SJSA1 (cell line): ENCODE results near the gene PDGFB. TPM values are rescaled to one million over a fixed set of nuclear protein-coding genes. Genes with fewer than 3 reads are reported as not detected.

Experiments used
- DNase-seq, 2 experiments: peaks; one replicate each; pipeline ENCODE4 v3.0.0-alpha.2; 2015 to 2020; ENCODE audit warnings: low spot score in 2 of 2, low read depth in 1 of 2
- H3K27ac ChIP-seq: fragments of 250-450 bp; sonication (Bioruptor Pico); 2 replicates; pipeline ENCODE4 v1.5.1; 2020; ENCODE audit warnings: mild to moderate bottlenecking, moderate library complexity
- H3K27me3 ChIP-seq: fragments of 250-450 bp; sonication (Bioruptor Pico); replicated peaks from 2 replicates; pipeline ENCODE4 v1.5.1; 2020; ENCODE audit warnings: mild to moderate bottlenecking, moderate library complexity
- H3K36me3 ChIP-seq: fragments of 250-450 bp; sonication (Bioruptor Pico); 2 replicates; pipeline ENCODE4 v1.5.1; 2020; ENCODE audit warnings: mild to moderate bottlenecking
- H3K4me1 ChIP-seq: fragments of 250-450 bp; sonication (Bioruptor Pico); replicated peaks from 2 replicates; pipeline ENCODE4 v1.6.1; 2021; ENCODE audit warnings: mild to moderate bottlenecking
- H3K4me3 ChIP-seq: fragments of 250-450 bp; sonication (Bioruptor Pico); 2 replicates; pipeline ENCODE4 v1.5.1; 2020; ENCODE audit warnings: mild to moderate bottlenecking
- H3K9me3 ChIP-seq: fragments of 250-450 bp; sonication (Bioruptor Pico); replicated peaks from 2 replicates; pipeline ENCODE4 v1.5.1; 2020; ENCODE audit warnings: mild to moderate bottlenecking
- total RNA-seq: library from RNA; depleted of rRNA; stranded (reverse); fragments of >200 nt; shearing (Covaris generic); gene quantifications from 2 replicates; pipeline ENCODE4 v1.2.3, GENCODE V29; 2014

Gene PDGFB
- total RNA-seq, 1 experiment from 2014 or later: 0.13 TPM

- DNase-seq: peak; percentile 88 to 95
- Histone ChIP-seq H3K27me3 (no peaks in the 10 kb centered on the region), H3K4me1 (peaks cover 52% of the 10 kb centered on the region), H3K9me3 (no peaks in the 10 kb centered on the region), H3K27ac (peak overlapping the region; percentile 98), H3K4me3 (no peak overlapping the region), H3K36me3 (no peaks in the 10 kb centered on the region)
These were observed 10.1 kb upstream of the PDGFB start for GRCh38 chr22:39254789-39255298.

DNA sequence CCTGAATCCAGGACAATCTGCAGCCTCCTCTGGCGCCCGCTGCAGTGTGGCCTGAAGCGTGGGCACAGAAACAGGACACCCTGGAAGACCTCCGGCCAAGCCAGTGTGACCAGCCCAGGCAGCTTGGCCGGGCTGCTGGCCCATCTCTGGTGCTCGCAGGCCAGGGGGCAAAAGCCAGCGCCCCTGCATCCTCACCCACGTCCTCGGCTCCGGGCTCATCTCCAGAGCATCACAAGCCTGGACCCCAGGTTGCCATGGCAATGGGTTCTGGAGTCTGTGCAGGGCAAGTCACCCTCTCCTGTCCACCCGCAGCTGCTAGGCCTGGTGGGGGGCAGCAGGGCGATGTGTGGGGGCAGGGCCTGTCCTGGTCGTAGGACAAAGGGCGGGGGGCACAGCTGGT is 9.3 kb upstream of the PDGFB start:
- no peak overlapping the region for H3K4me3 ChIP-seq
- H3K9me3 ChIP-seq: no peaks in the 10 kb centered on the region
- peaks cover 52% of the 10 kb centered on the region for H3K4me1 ChIP-seq
- no peaks in the 10 kb centered on the region for H3K27me3 ChIP-seq
- H3K27ac ChIP-seq: peak overlapping the region; percentile 98
- H3K36me3 ChIP-seq: no peaks in the 10 kb centered on the region
- DNase-seq: no peak

DNA sequence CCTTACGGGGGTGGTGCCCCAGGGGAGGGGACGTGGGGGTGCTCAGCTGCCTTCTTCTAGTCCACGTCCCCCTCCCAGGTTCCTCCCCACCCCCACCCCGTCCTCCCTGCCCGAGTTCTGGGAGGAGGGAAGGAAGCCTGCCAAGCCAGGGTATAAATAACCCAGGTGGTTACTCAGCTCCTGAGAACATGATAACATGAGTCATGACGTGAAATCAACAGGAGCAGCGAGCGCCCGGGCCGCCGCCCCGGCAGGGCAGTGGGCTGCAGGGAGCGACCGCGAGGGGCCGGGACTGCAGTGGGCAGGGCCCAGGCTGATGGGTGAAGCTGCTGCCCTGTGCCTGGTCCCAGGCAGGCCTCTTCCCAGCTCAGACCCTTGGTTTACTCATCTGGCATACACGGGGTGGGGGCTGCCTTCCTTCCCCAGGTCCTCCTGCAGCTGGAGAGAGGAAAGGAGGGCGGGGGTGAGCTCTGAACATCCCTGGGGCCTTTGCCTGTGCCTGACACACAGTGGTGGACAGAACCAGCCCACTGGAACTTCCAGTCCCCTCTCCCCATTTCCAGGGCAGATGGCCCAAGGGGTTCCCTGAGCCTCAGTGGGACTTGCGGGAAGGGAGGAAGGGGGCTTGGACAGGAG is 8.8 kb upstream of the PDGFB start:
- Histone ChIP-seq H3K27ac (peak overlapping the region; percentile 98), H3K36me3 (no peaks in the 10 kb centered on the region), H3K9me3 (no peaks in the 10 kb centered on the region), H3K4me1 (peaks cover 52% of the 10 kb centered on the region), H3K27me3 (no peaks in the 10 kb centered on the region), H3K4me3 (no peak overlapping the region)
- DNase-seq: peak; percentile 83 to 88

DNA sequence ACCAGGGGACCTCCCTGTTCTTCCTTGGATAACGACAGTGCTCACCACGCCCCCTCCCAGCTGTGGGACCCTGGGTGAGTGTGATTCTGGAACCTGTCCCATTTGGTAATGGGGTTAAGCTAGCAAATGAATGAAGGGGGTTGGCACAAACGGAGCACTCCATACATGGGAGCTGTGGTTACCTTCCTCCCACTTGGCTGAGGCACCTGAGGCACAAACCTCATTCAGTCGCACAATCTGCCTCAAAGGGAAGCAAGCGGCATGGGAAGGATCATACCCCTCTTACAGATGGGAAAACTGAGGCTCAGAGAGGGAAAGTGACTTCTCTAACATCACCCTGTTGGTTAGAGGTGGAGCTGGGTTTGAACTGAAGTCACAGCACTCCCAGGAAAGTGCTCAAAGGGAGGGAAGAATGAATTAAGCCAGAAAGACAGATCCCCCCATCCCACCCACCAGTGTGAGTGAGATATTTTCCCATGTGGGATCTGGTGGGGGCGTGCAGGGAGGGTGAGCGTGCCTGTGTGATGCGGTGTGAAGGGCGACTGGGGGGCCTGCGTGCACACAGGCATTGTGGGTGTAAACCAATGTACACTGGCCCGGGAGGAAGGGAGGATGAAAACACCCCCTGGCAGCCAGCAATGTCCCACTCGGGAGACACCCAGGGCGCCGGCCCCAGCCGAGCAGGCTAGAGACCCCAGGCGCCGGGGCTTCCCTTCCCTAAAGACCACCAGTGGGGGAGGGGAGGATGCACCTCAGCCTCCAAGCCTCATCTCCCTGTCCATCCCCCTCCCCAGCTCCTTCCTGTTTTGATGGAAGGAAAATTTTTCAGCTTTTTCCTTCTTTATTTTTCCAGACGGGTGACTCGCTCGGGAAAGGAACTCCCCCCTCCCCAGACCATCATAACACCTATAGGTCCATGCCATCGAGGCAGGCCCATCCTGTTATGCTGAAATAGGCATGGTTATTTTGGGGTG is 8.0 kb upstream of the PDGFB start:
- Histone ChIP-seq H3K36me3 (no peaks in the 10 kb centered on the region), H3K4me3 (no peak overlapping the region), H3K27me3 (no peaks in the 10 kb centered on the region), H3K9me3 (no peaks in the 10 kb centered on the region), H3K27ac (peak overlapping the region; percentile 98), H3K4me1 (peaks cover 52% of the 10 kb centered on the region)
- DNase-seq: peak; percentile 59 to 63

DNA sequence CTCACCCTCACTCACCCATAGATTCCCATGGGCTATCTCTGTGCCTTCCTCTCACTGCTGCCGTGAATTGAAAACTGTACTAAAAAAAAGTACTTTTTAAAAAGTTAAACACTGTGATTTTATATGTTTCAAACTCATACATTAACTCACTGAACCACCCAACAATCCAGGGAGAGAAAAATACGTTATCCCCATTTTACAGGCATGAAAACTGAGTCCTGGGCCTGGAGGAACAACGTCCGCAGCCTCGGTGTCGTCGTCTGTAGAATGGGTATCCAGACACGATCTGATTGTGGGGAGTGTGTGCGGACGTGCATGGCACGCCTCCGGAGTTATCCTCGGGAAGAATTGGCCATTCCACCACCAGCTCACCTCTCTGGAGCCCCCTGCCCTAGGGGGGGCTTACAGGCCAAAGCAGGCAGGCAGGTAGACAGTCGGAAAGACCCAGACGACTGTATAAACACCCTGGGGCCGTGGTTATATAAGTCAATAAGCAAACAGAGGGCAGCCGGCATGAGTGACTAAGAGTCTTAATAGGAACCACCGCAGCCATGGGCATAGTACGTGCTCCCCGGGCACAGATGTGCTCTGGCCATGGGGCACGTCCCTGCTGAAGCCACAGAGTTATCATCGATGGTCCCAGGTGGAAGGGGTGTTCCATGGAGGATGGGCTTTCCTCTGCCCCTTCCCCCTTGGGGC is 7.1 kb upstream of the PDGFB start:
- Histone ChIP-seq H3K27ac (no peak overlapping the region), H3K27me3 (no peaks in the 10 kb centered on the region), H3K4me3 (no peak overlapping the region), H3K4me1 (peaks cover 52% of the 10 kb centered on the region), H3K9me3 (no peaks in the 10 kb centered on the region), H3K36me3 (no peaks in the 10 kb centered on the region)
- DNase-seq: peak; percentile 54 to 77

GRCh38 chr22:39250838-39251237 is 6.1 kb upstream of the PDGFB start:
- peaks cover 50% of the 10 kb centered on the region for H3K4me1 ChIP-seq
- no peaks in the 10 kb centered on the region for H3K36me3 ChIP-seq
- peaks cover 4% of the 10 kb centered on the region for H3K27me3 ChIP-seq
- no peak for DNase-seq
- H3K4me3 ChIP-seq: no peak overlapping the region
- H3K9me3 ChIP-seq: no peaks in the 10 kb centered on the region
- no peak overlapping the region for H3K27ac ChIP-seq

DNA sequence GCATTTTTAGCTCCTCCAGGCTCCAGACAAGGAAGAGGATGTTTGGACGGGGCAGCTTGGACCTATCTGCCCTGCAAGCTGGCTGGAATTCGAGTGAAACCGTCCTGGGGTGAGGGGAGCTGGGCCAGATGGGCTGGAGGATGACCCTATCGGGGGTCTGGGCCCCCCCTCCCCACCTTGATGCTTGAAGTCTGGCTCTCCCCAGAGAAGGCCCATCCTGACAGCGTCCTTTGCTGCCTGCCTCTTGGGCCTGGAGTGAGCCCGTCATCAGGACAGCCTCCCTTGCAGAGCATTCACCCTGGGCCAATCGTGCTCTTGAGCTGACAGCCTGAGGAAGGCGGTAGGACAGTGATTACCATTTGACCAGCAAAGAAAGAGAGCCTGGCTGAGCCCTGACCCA is 5.3 kb upstream of the PDGFB start:
- peaks cover 43% of the 10 kb centered on the region for H3K4me1 ChIP-seq
- H3K9me3 ChIP-seq: no peaks in the 10 kb centered on the region
- peaks cover 11% of the 10 kb centered on the region for H3K27me3 ChIP-seq
- no peak overlapping the region for H3K4me3 ChIP-seq
- no peak overlapping the region for H3K27ac ChIP-seq
- no peaks in the 10 kb centered on the region for H3K36me3 ChIP-seq
- DNase-seq: no peak

GRCh38 chr22:39249086-39249704 is 4.4 kb upstream of the PDGFB start:
- Histone ChIP-seq H3K27me3 (peaks cover 17% of the 10 kb centered on the region), H3K4me1 (peaks cover 38% of the 10 kb centered on the region), H3K36me3 (no peaks in the 10 kb centered on the region), H3K9me3 (no peaks in the 10 kb centered on the region; the same call in 1 of the 2 replicates), H3K27ac (no peak overlapping the region), H3K4me3 (no peak overlapping the region)
- no peak for DNase-seq

GRCh38 chr22:39248254-39248653 is 3.5 kb upstream of the PDGFB start:
- no peak overlapping the region for H3K4me3 ChIP-seq
- H3K36me3 ChIP-seq: no peaks in the 10 kb centered on the region
- no peak overlapping the region for H3K27ac ChIP-seq
- H3K9me3 ChIP-seq: peaks cover 2% of the 10 kb centered on the region; the same call in 1 of the 2 replicates
- H3K27me3 ChIP-seq: peaks cover 26% of the 10 kb centered on the region
- peaks cover 37% of the 10 kb centered on the region for H3K4me1 ChIP-seq
- no peak for DNase-seq

- Histone ChIP-seq H3K36me3 (no peaks in the 10 kb centered on the region), H3K27me3 (peaks cover 35% of the 10 kb centered on the region), H3K4me1 (peaks cover 37% of the 10 kb centered on the region), H3K9me3 (peaks cover 2% of the 10 kb centered on the region; the same call in 1 of the 2 replicates), H3K4me3 (no peak overlapping the region), H3K27ac (no peak overlapping the region)
- DNase-seq: no peak
These were observed 2.6 kb upstream of the PDGFB start for GRCh38 chr22:39247361-39247760.

DNA sequence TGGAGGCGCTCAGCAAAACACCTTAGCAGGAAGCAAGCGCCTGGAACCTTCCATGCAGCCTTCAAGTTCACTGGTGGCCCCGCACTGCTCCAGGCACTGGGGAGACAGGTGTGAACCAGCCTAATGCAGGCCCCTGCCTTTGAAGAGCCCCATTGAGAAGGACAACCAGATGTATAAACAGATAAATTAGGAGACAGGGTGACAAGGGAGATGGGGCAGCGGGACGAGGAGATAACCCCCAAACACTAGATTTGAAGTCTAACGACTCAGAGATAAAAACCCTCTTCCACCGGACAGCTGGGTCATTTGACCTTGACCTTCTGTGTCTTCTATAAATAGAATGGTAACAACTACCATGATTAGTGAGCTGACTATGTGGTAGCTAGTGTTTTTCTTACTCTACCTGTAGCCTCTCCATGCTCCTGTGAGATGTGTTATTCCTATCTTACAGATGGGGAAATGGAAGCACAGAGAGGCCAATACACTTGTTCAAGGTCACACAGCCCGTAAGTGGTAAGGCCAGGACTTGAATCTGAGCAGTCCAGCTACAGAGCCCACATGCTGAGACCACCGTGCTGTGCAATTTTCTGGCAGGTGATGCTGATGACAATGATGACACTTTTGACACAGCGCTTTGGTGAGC is 2.0 kb upstream of the PDGFB start:
- H3K27me3 ChIP-seq: peaks cover 35% of the 10 kb centered on the region
- peaks cover 2% of the 10 kb centered on the region; the same call in 1 of the 2 replicates for H3K9me3 ChIP-seq
- no peak for DNase-seq
- no peak overlapping the region for H3K27ac ChIP-seq
- H3K4me3 ChIP-seq: no peak overlapping the region
- no peaks in the 10 kb centered on the region for H3K36me3 ChIP-seq
- peaks cover 32% of the 10 kb centered on the region for H3K4me1 ChIP-seq

DNA sequence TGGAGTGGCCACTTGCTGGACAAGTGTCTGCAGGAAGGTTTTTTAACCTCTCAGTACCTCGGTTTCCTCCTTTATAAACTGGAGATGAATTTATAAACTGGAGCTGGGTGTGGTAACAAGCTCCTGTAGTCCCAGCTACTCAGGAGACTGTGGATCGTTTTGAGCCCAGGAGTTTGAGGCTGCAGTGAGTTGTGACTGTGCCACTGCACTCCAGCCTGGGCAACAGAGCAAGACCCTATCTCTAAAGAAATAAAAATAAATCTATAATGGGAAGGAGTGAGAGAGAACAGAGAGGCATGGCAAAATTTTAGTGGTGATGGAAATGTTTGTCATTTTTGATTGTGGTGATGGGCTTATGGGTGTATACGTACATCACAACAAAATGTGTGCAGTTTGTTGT is 1.4 kb upstream of the PDGFB start:
- H3K4me3 ChIP-seq: no peak overlapping the region
- peaks cover 35% of the 10 kb centered on the region for H3K27me3 ChIP-seq
- H3K4me1 ChIP-seq: peaks cover 31% of the 10 kb centered on the region
- DNase-seq: no peak
- H3K9me3 ChIP-seq: peaks cover 2% of the 10 kb centered on the region; the same call in 1 of the 2 replicates
- H3K36me3 ChIP-seq: no peaks in the 10 kb centered on the region
- no peak overlapping the region for H3K27ac ChIP-seq
